ENCODE measurements around the gene CPNE1. TPM values are rescaled to one million over a fixed set of nuclear protein-coding genes. Genes with fewer than 3 reads are reported as not detected.

Gene CPNE1
- total and polyA plus RNA-seq, 4 donors, result 58.8 to 192 (median 89.3) TPM

GRCh38 chr20:35643045-35643444, 21.7 kb downstream of the CPNE1 start:
- Histone ChIP-seq H3K9me3 (ENCODE audit: control insufficient read depth, insufficient read depth, low read length) (no peaks in the 10 kb centered on the region), H3K27me3 (ENCODE audit: control insufficient read depth, insufficient read depth, low read length) (no peaks in the 10 kb centered on the region), H3K4me3 (ENCODE audit: low read depth, low read length) (no peak overlapping the region), H3K27ac (ENCODE audit: low read depth, low read length) (no peak overlapping the region), H3K36me3 (ENCODE audit: control insufficient read depth, insufficient read depth, low read length) (no peaks in the 10 kb centered on the region), H3K4me1 (ENCODE audit: control insufficient read depth, insufficient read depth, low read length) (no peaks in the 10 kb centered on the region)
- no peak for DNase-seq (ENCODE audit: low read depth in 4 of 6, low spot score in 6 of 6)
- WGBS (ENCODE audit: insufficient coverage), result 100% methylated on average over 1 of the region's 7 CpGs

GRCh38 chr20:35641743-35642142, 23.0 kb downstream of the CPNE1 start:
- Histone ChIP-seq H3K27ac (ENCODE audit: low read depth, low read length) (no peak overlapping the region), H3K27me3 (ENCODE audit: control insufficient read depth, insufficient read depth, low read length) (no peaks in the 10 kb centered on the region), H3K4me3 (ENCODE audit: low read depth, low read length) (no peak overlapping the region), H3K4me1 (ENCODE audit: control insufficient read depth, insufficient read depth, low read length) (no peaks in the 10 kb centered on the region), H3K36me3 (ENCODE audit: control insufficient read depth, insufficient read depth, low read length) (no peaks in the 10 kb centered on the region), H3K9me3 (ENCODE audit: control insufficient read depth, insufficient read depth, low read length) (no peaks in the 10 kb centered on the region)
- 93% methylated on average over 4 of the region's 4 CpGs for WGBS (ENCODE audit: insufficient coverage)
- DNase-seq (ENCODE audit: low read depth in 4 of 6, low spot score in 6 of 6), result no peak

- 75% methylated on average over 2 of the region's 3 CpGs for WGBS (ENCODE audit: insufficient coverage)
- Histone ChIP-seq H3K4me3 (ENCODE audit: low read depth, low read length) (no peak overlapping the region), H3K4me1 (ENCODE audit: control insufficient read depth, insufficient read depth, low read length) (no peaks in the 10 kb centered on the region), H3K27me3 (ENCODE audit: control insufficient read depth, insufficient read depth, low read length) (no peaks in the 10 kb centered on the region), H3K27ac (ENCODE audit: low read depth, low read length) (no peak overlapping the region), H3K36me3 (ENCODE audit: control insufficient read depth, insufficient read depth, low read length) (no peaks in the 10 kb centered on the region), H3K9me3 (ENCODE audit: control insufficient read depth, insufficient read depth, low read length) (no peaks in the 10 kb centered on the region)
- DNase-seq (ENCODE audit: low read depth in 4 of 6, low spot score in 6 of 6), result no peak
These were observed 24.0 kb downstream of the CPNE1 start for GRCh38 chr20:35640724-35641123.

GRCh38 chr20:35638751-35639150, 25.9 kb downstream of the CPNE1 start:
- H3K9me3 ChIP-seq (ENCODE audit: control insufficient read depth, insufficient read depth, low read length), result no peaks in the 10 kb centered on the region
- no peak for DNase-seq (ENCODE audit: low read depth in 4 of 6, low spot score in 6 of 6)
- no peaks in the 10 kb centered on the region for H3K27me3 ChIP-seq (ENCODE audit: control insufficient read depth, insufficient read depth, low read length)
- no CpG with 5 or more reads among the region's 2 CpGs for WGBS (ENCODE audit: insufficient coverage)
- no peaks in the 10 kb centered on the region for H3K4me1 ChIP-seq (ENCODE audit: control insufficient read depth, insufficient read depth, low read length)
- no peaks in the 10 kb centered on the region for H3K36me3 ChIP-seq (ENCODE audit: control insufficient read depth, insufficient read depth, low read length)
- H3K27ac ChIP-seq (ENCODE audit: low read depth, low read length), result no peak overlapping the region
- no peak overlapping the region for H3K4me3 ChIP-seq (ENCODE audit: low read depth, low read length)

DNA sequence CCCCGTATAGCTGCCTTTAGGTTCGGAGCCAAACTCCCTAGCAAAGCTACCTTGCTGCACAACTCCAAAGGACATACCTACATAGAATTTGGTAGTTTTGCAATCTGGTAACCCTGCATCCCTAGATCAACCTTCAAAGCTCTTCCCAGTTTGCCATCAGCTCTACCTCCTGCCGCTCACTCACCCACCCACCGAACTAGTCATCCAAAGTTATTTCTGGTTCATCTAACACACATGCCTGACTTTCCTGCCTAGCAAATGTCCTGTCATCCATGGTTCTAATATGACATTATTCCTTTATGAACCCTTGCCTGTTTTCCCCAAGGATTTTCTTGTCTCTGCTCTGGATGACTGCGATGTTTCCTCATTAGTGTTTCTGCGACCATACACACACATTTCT, 27.4 kb downstream of the CPNE1 start:
- no peaks in the 10 kb centered on the region for H3K4me1 ChIP-seq (ENCODE audit: control insufficient read depth, insufficient read depth, low read length)
- no peak overlapping the region for H3K4me3 ChIP-seq (ENCODE audit: low read depth, low read length)
- no peaks in the 10 kb centered on the region for H3K9me3 ChIP-seq (ENCODE audit: control insufficient read depth, insufficient read depth, low read length)
- H3K27me3 ChIP-seq (ENCODE audit: control insufficient read depth, insufficient read depth, low read length), result no peaks in the 10 kb centered on the region
- H3K27ac ChIP-seq (ENCODE audit: low read depth, low read length), result no peak overlapping the region
- H3K36me3 ChIP-seq (ENCODE audit: control insufficient read depth, insufficient read depth, low read length), result peaks cover 5% of the 10 kb centered on the region
- no peak for DNase-seq (ENCODE audit: low read depth in 4 of 6, low spot score in 6 of 6)
- 87% methylated on average over 6 of the region's 6 CpGs for WGBS (ENCODE audit: insufficient coverage)

DNA sequence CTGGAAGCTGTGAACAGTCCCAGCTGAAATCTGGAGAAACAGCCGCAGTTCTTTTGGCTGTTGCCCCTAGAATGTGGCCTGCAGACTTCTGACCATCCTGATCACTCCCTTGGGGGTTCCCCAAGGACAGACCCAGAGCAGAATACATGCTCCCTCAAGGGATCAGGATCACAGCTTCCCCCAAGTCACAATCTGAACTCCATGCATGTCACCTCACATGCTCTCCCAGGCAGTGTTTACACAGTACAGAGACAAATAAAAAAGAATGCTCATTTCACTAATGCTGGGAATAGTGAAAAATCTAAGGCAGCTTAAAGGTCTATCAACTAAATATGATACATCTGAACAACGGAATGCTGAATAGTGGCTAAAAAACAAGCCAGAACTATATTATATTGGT, 28.6 kb downstream of the CPNE1 start:
- H3K27ac ChIP-seq (ENCODE audit: low read depth, low read length), result no peak overlapping the region
- H3K36me3 ChIP-seq (ENCODE audit: control insufficient read depth, insufficient read depth, low read length), result peaks cover 15% of the 10 kb centered on the region
- no peaks in the 10 kb centered on the region for H3K27me3 ChIP-seq (ENCODE audit: control insufficient read depth, insufficient read depth, low read length)
- WGBS (ENCODE audit: insufficient coverage), result 88% methylated on average over 1 of the region's 2 CpGs
- no peak for DNase-seq (ENCODE audit: low read depth in 4 of 6, low spot score in 6 of 6)
- H3K4me3 ChIP-seq (ENCODE audit: low read depth, low read length), result no peak overlapping the region
- no peaks in the 10 kb centered on the region for H3K4me1 ChIP-seq (ENCODE audit: control insufficient read depth, insufficient read depth, low read length)
- H3K9me3 ChIP-seq (ENCODE audit: control insufficient read depth, insufficient read depth, low read length), result no peaks in the 10 kb centered on the region

GRCh38 chr20:35635652-35636051, 29.0 kb downstream of the CPNE1 start:
- Histone ChIP-seq H3K9me3 (ENCODE audit: control insufficient read depth, insufficient read depth, low read length) (no peaks in the 10 kb centered on the region), H3K27me3 (ENCODE audit: control insufficient read depth, insufficient read depth, low read length) (no peaks in the 10 kb centered on the region), H3K36me3 (ENCODE audit: control insufficient read depth, insufficient read depth, low read length) (peaks cover 20% of the 10 kb centered on the region), H3K27ac (ENCODE audit: low read depth, low read length) (no peak overlapping the region), H3K4me3 (ENCODE audit: low read depth, low read length) (no peak overlapping the region), H3K4me1 (ENCODE audit: control insufficient read depth, insufficient read depth, low read length) (no peaks in the 10 kb centered on the region)
- no peak for DNase-seq (ENCODE audit: low read depth in 4 of 6, low spot score in 6 of 6)
- WGBS (ENCODE audit: insufficient coverage), result 96% methylated on average over 4 of the region's 4 CpGs

GRCh38 chr20:35632539-35633115, 32.1 kb downstream of the CPNE1 start:
- H3K9me3 ChIP-seq (ENCODE audit: control insufficient read depth, insufficient read depth, low read length), result no peaks in the 10 kb centered on the region
- H3K27me3 ChIP-seq (ENCODE audit: control insufficient read depth, insufficient read depth, low read length), result no peaks in the 10 kb centered on the region
- H3K27ac ChIP-seq (ENCODE audit: low read depth, low read length), result no peak overlapping the region
- DNase-seq (ENCODE audit: low read depth in 4 of 6, low spot score in 6 of 6), result no peak
- 96% methylated on average over 11 of the region's 13 CpGs for WGBS (ENCODE audit: insufficient coverage)
- H3K4me3 ChIP-seq (ENCODE audit: low read depth, low read length), result no peak overlapping the region
- no peaks in the 10 kb centered on the region for H3K4me1 ChIP-seq (ENCODE audit: control insufficient read depth, insufficient read depth, low read length)
- H3K36me3 ChIP-seq (ENCODE audit: control insufficient read depth, insufficient read depth, low read length), result peaks cover 31% of the 10 kb centered on the region

DNA sequence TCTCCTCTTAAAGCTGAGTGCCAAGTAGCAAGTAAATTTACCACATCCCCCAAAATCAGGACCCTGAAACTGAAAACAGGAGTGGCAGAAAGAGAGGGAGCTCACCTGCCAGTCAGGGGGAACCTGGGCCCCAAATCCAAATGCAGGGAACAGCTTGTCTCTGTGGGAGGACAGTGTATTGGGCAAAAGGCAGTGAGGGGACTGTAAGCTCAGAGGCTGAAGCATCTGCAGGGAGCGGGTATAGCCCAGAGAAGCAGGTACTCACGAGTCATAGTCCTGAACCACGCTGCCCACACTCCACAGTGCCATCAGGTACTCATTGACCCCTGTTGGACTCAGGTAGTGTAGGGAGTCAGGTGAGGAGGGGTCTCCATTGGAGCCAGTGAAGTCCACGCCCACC, 34.1 kb downstream of the CPNE1 start:
- Histone ChIP-seq H3K27ac (ENCODE audit: low read depth, low read length) (no peak overlapping the region), H3K4me1 (ENCODE audit: control insufficient read depth, insufficient read depth, low read length) (no peaks in the 10 kb centered on the region), H3K36me3 (ENCODE audit: control insufficient read depth, insufficient read depth, low read length) (peaks cover 49% of the 10 kb centered on the region), H3K9me3 (ENCODE audit: control insufficient read depth, insufficient read depth, low read length) (no peaks in the 10 kb centered on the region), H3K27me3 (ENCODE audit: control insufficient read depth, insufficient read depth, low read length) (no peaks in the 10 kb centered on the region), H3K4me3 (ENCODE audit: low read depth, low read length) (no peak overlapping the region)
- DNase-seq (ENCODE audit: low read depth in 4 of 6, low spot score in 6 of 6), result no peak
- WGBS (ENCODE audit: insufficient coverage), result 94% methylated on average over 3 of the region's 4 CpGs

DNA sequence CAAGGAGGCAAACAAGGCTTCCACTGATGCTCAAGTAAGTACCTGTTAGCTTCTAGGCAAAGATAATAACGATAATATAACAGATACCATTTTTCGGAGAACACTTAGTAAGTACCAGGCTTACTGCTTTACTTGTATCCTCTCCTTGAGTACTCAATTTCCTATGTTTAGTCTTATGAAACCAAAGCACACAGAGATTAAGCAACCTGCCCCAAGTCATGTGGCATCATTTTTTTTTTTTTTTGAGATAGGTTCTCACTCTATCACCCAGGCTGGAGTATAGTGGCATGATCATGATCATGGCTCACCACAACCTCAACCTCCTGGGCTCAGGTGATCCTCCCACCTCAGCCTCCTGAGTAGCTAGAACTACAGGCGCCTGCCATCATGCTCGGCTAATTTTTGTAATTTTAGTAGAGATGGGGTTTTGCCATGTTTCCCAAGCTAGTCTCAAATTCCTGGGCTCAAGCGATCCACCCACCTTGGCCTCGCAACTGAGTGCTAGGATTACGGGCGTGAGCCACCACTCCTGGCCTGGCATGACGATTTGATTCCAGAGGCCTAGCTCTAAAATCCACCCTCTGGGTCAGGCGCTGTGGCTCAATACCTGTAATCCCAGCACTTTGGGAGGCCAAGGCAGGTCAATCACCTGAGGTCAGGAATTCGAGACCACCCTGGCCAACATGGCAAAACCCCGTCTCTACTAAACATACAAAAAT, 35.1 kb downstream of the CPNE1 start:
- H3K4me3 ChIP-seq (ENCODE audit: low read depth, low read length), result no peak overlapping the region
- no peaks in the 10 kb centered on the region for H3K9me3 ChIP-seq (ENCODE audit: control insufficient read depth, insufficient read depth, low read length)
- no peak for DNase-seq (ENCODE audit: low read depth in 4 of 6, low spot score in 6 of 6)
- no peaks in the 10 kb centered on the region for H3K27me3 ChIP-seq (ENCODE audit: control insufficient read depth, insufficient read depth, low read length)
- H3K36me3 ChIP-seq (ENCODE audit: control insufficient read depth, insufficient read depth, low read length), result peaks cover 54% of the 10 kb centered on the region
- 99% methylated on average over 7 of the region's 12 CpGs for WGBS (ENCODE audit: insufficient coverage)
- no peaks in the 10 kb centered on the region for H3K4me1 ChIP-seq (ENCODE audit: control insufficient read depth, insufficient read depth, low read length)
- no peak overlapping the region for H3K27ac ChIP-seq (ENCODE audit: low read depth, low read length)

Data from spinal cord (tissue), 10 donors.